K562 (cell line): ENCODE results near the gene LRRC4B. TPM values are rescaled to one million over a fixed set of nuclear protein-coding genes. Genes with fewer than 3 reads are reported as not detected.

Source experiments
- FOXP4 ChIP-seq: sonication (generic); formaldehyde crosslinking; IDR thresholded peaks from 2 replicates; pipeline ENCODE4 v1.8.0; 2022; ENCODE audit warnings: mild to moderate bottlenecking, missing genetic modification reagents, borderline replicate concordance
- PBX2 ChIP-seq, 2 experiments: IDR thresholded peaks in 1 of 2; conservative IDR thresholded peaks in 1 of 2; 2 replicates each; pipeline ENCODE4 v1.6.1; 2016; ENCODE audit warnings: low read depth in 2 of 2, mild to moderate bottlenecking in 1 of 2, missing compliant biosample characterization in 1 of 2, missing genetic modification characterization in 1 of 2, moderate library complexity in 1 of 2
- PRMT5 ChIP-seq: sonication (generic); formaldehyde crosslinking; IDR thresholded peaks from 2 replicates; pipeline ENCODE4 v1.5.0; 2020; ENCODE audit warnings: missing genetic modification reagents
- RREB1 ChIP-seq: fragments of 250-450 bp; sonication (Bioruptor Pico); IDR thresholded peaks from 2 replicates; pipeline ENCODE4 v1.4.0; 2020
- ZNF274 ChIP-seq: IDR thresholded peaks from 2 replicates; pipeline ENCODE4 v1.6.1; 2011; ENCODE audit warnings: low read depth, mild to moderate bottlenecking, low read length, moderate library complexity, borderline replicate concordance
- ZNF609 ChIP-seq: sonication (generic); formaldehyde crosslinking; IDR thresholded peaks from 2 replicates; pipeline ENCODE4 v1.8.1; 2023; ENCODE audit warnings: missing genetic modification reagents, mild to moderate bottlenecking, borderline replicate concordance
- ZZZ3 ChIP-seq: fragments of 450-650 bp; IDR thresholded peaks from 2 replicates; pipeline ENCODE4 v1.6.1; 2016; ENCODE audit warnings: antibody characterized with exemption, mild to moderate bottlenecking, moderate library complexity
- polyA plus RNA-seq, 8 experiments: library from polyadenylated mRNA; depleted of rRNA in 4 of 8; stranded (reverse) in 5 of 8; unstranded in 3 of 8; fragments of >200 nt; fragmentation: Nextera tagmentation in 2 of 8; fragmentation: Illumina TruSeq in 1 of 8; extraction: Ambion mirVana in 2 of 8; extraction: Trizol in 1 of 8; gene quantifications; 2 replicates each; pipeline versions ENCODE4 v1.2.1 to v1.2.3, GENCODE V29; 2011 to 2014; ENCODE audit warnings: inconsistent platforms in 1 of 8, missing spikeins in 1 of 8
- total RNA-seq, 7 experiments: library from RNA; depleted of rRNA in 6 of 7; stranded (reverse); fragments of >200 nt in 6 of 7; fragmentation: Illumina TruSeq in 2 of 7; extraction: Trizol in 2 of 7; gene quantifications; 2 replicates each; pipeline versions ENCODE4 v1.2.1 to v1.2.3, GENCODE V29; 2011 to 2021; ENCODE audit warnings: low replicate concordance in 1 of 7
- TF ChIP-seq, protein P1 (sequence below): fragments of 450-650 bp; formaldehyde crosslinking; IDR thresholded peaks from 2 replicates; pipeline ENCODE4 v1.4.0; 2020; ENCODE audit warnings: mild to moderate bottlenecking

LRRC4B gene
- total and polyA plus RNA-seq, 9 of the 15 experiments (the other 6 are each of a cell fraction or from before 2014, with no cell fraction given) = 0.18 to 9.6 (median 2.9) TPM; not detected in 2

GRCh38 chr19:50556282-50557008, 11.8 kb downstream of the LRRC4B start (continued):
- TF ChIP-seq RREB1 (CRISPR knock-in tag) = 0 out of 2 replicates have a peak, but pooled peaks have one; percentile 46
- TF ChIP-seq FOXP4 = no peak
- TF ChIP-seq ZNF274 = no peak
- no peak for TF ChIP-seq PRMT5 (CRISPR knock-in tag)
- TF ChIP-seq, protein P1, sequence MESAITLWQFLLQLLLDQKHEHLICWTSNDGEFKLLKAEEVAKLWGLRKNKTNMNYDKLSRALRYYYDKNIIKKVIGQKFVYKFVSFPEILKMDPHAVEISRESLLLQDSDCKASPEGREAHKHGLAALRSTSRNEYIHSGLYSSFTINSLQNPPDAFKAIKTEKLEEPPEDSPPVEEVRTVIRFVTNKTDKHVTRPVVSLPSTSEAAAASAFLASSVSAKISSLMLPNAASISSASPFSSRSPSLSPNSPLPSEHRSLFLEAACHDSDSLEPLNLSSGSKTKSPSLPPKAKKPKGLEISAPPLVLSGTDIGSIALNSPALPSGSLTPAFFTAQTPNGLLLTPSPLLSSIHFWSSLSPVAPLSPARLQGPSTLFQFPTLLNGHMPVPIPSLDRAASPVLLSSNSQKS = no peak
- TF ChIP-seq ZZZ3 = no peak
- TF ChIP-seq PBX2 (CRISPR knock-in tag; IDR thresholded peaks at IDR 0.05; ENCODE audit: low read depth) = no peak
- no peak for TF ChIP-seq PBX2 (tag; conservative IDR thresholded peaks at IDR 0.05; ENCODE audit: low read depth)
- no peak for TF ChIP-seq ZNF609 (CRISPR knock-in tag)
